SKM-1 (cell line): Measurements from ENCODE around the gene DYNLL1.

Experiments used
- DNase-seq: peaks from one replicate; lab custom pipeline; 2025; ENCODE audit not compliant: unreplicated experiment; lab: John Stamatoyannopoulos, UW

DYNLL1 gene

DNA sequence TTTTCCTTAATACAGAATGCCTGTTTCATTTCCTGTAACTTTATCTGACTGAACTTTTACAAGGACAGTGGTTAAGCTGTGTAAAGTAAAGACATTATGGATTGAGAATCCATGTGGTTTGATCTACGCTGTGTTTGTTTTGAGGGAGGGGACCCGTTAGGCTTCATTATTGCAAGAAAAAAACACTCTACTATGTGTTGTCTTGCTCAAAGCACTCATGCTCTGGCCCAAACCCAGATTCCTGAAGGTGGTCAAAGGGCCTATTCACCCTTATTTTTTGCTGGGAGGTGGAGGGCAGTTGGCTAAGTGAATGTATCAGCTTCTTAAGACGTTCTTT lies 50.1 kb downstream of the DYNLL1 start:
- DNase-seq = no peak
